ENCODE measurements around the gene ADARB2. TPM values are rescaled to one million over a fixed set of nuclear protein-coding genes. Genes with fewer than 3 reads are reported as not detected.

Gene ADARB2
- total RNA-seq, 6 experiments from 2014 or later = not detected

DNA sequence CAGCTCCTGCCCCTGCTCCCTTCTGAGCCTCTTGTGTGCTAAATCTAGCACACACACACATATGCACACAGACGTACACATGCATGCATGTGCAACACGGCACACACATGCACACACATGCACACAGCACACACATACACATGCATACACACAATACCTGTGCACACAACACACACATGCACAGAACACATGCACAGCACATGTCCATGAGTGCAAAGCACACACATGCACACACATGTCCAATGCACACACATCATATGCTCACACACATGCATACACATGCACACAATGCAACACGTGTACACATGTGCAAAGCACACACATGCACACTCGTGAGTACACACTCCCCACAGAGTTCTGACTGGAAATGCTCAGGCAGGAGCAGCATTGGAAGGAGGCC is 566.1 kb downstream of the ADARB2 start:
- H3K27me3 Mint-ChIP-seq (ENCODE audit: insufficient read depth) = peaks cover 18% of the 10 kb centered on the region
- H3K4me3 Mint-ChIP-seq = no peak overlapping the region
- TF ChIP-seq, protein P1, sequence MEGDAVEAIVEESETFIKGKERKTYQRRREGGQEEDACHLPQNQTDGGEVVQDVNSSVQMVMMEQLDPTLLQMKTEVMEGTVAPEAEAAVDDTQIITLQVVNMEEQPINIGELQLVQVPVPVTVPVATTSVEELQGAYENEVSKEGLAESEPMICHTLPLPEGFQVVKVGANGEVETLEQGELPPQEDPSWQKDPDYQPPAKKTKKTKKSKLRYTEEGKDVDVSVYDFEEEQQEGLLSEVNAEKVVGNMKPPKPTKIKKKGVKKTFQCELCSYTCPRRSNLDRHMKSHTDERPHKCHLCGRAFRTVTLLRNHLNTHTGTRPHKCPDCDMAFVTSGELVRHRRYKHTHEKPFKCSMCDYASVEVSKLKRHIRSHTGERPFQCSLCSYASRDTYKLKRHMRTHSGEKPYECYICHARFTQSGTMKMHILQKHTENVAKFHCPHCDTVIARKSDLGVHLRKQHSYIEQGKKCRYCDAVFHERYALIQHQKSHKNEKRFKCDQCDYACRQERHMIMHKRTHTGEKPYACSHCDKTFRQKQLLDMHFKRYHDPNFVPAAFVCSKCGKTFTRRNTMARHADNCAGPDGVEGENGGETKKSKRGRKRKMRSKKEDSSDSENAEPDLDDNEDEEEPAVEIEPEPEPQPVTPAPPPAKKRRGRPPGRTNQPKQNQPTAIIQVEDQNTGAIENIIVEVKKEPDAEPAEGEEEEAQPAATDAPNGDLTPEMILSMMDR (IDR thresholded peaks at IDR 0.05) = no peak
- H3K27ac Mint-ChIP-seq = no peak overlapping the region
- no peak for DNase-seq
- peaks cover 8% of the 10 kb centered on the region; the same call in 1 of the 2 replicates for H3K4me1 Mint-ChIP-seq (ENCODE audit: low read depth)
- no peaks in the 10 kb centered on the region for H3K9me3 Mint-ChIP-seq
- no peaks in the 10 kb centered on the region for H3K36me3 Mint-ChIP-seq (ENCODE audit: low read depth)

- DNase-seq = no peak
- Mint-ChIP-seq H3K27ac (no peak overlapping the region), H3K4me1 (ENCODE audit: low read depth) (peaks cover 8% of the 10 kb centered on the region; the same call in 1 of the 2 replicates), H3K9me3 (no peaks in the 10 kb centered on the region), H3K4me3 (no peak overlapping the region), H3K27me3 (ENCODE audit: insufficient read depth) (peaks cover 19% of the 10 kb centered on the region), H3K36me3 (ENCODE audit: low read depth) (no peaks in the 10 kb centered on the region)
- TF ChIP-seq, protein P1 (IDR thresholded peaks at IDR 0.05) = no peak
Measured at GRCh38 chr10:1170867-1171180, 566.5 kb downstream of the ADARB2 start.

- H3K36me3 Mint-ChIP-seq (ENCODE audit: low read depth) = no peaks in the 10 kb centered on the region
- H3K27ac Mint-ChIP-seq = no peak overlapping the region
- no peak overlapping the region for H3K4me3 Mint-ChIP-seq
- no peaks in the 10 kb centered on the region for H3K9me3 Mint-ChIP-seq
- peaks cover 8% of the 10 kb centered on the region; the same call in 1 of the 2 replicates for H3K4me1 Mint-ChIP-seq (ENCODE audit: low read depth)
- peaks cover 19% of the 10 kb centered on the region for H3K27me3 Mint-ChIP-seq (ENCODE audit: insufficient read depth)
- TF ChIP-seq, protein P1 (IDR thresholded peaks at IDR 0.05) = no peak
- no peak for DNase-seq
Measured at GRCh38 chr10:1169981-1170866, 567.1 kb downstream of the ADARB2 start.

DNA sequence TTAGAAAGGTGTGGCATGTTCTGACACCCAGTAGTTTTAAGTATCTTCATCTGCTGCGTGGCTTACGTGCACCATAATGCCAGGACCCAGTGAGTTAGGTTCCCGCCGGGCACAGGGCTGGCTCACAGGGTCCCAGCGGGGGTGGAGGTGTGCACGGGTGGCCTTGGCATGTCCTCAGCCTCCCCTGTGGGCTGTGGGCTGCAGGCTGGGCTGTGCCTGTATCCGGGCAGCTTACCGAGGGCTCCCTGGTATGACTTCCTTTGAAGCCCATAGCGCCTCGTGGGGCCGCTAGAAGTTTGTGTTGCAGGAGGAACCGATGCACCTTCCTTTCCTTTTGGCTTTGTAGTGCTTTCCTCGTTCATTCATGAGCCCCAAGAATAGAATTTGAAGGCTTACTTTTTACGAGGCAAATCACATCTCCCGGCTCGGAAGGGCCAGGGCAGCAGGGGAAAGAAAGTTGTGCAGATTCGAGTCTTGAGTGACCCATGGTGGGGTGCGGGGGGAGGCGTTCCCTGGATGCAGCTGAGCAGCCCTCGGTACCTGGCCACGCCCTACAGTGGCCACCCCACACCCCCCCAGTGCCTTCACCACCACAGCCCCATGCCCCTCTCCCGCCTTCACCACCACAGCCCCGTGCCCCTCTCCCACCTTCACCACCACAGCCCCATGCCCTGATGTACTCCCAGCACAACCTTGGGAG is 568.0 kb downstream of the ADARB2 start:
- Mint-ChIP-seq H3K36me3 (ENCODE audit: low read depth) (no peaks in the 10 kb centered on the region), H3K4me3 (no peak overlapping the region), H3K27ac (no peak overlapping the region), H3K27me3 (ENCODE audit: insufficient read depth) (peaks cover 19% of the 10 kb centered on the region), H3K9me3 (no peaks in the 10 kb centered on the region), H3K4me1 (ENCODE audit: low read depth) (peaks cover 8% of the 10 kb centered on the region; the same call in 1 of the 2 replicates)
- DNase-seq = no peak
- TF ChIP-seq, protein P1 (IDR thresholded peaks at IDR 0.05) = no peak

DNA sequence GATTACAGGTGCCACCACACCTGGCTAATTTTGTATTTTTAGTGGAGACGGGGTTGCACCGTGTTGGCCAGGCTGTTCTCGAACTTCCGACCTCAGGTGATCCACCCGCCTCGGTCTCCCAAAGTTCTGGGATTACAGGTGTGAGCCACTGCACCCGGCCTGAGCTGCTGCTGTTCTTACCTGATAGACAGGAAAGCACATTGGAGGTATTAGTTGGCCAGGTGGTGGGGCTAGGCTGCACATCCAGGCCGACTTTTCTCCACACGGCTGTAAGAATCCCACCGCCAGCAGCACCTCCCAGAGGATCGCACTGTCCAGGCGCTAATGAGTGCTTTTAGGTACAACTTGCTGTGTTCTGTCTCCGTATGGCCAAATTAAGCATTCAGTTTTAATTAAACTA is 568.6 kb downstream of the ADARB2 start:
- TF ChIP-seq, protein P1 (IDR thresholded peaks at IDR 0.05) = no peak
- Mint-ChIP-seq H3K36me3 (ENCODE audit: low read depth) (no peaks in the 10 kb centered on the region), H3K27ac (no peak overlapping the region), H3K4me3 (no peak overlapping the region), H3K4me1 (ENCODE audit: low read depth) (peaks cover 8% of the 10 kb centered on the region; the same call in 1 of the 2 replicates), H3K9me3 (no peaks in the 10 kb centered on the region), H3K27me3 (ENCODE audit: insufficient read depth) (peaks cover 20% of the 10 kb centered on the region)
- DNase-seq = no peak

Measured in HFFc6 (cell line).